Lower lobe of right lung (tissue), 2 donors: Measurements from ENCODE around the gene PRDM16. TPM values are rescaled to one million over a fixed set of nuclear protein-coding genes. Genes with fewer than 3 reads are reported as not detected.
"Not testable (repeated sequence)": the region's sequence is repeated elsewhere in the genome, so short reads cannot be mapped to it uniquely, and the experiment has no call there.

Source experiments
- ATAC-seq, 2 donors: fragments of 200-7000 bp; cut with Tn5 transposase; one replicate each; pipeline ENCODE4 v1.9.1; 2020 to 2022; ENCODE audit warnings: mild to moderate bottlenecking in 2 of 2, moderate library complexity in 2 of 2
- DNase-seq: peaks from one replicate; pipeline ENCODE4 v3.0.0-alpha.2; 2020
- H3K27ac ChIP-seq: fragments of 200-600 bp; one replicate; pipeline ENCODE4 v1.8.0; 2022
- H3K27me3 ChIP-seq: fragments of 200-600 bp; one replicate; pipeline ENCODE4 v1.8.0; 2022; ENCODE audit warnings: low read depth
- H3K36me3 ChIP-seq: fragments of 200-600 bp; one replicate; pipeline ENCODE4 v1.8.0; 2022; ENCODE audit warnings: mild to moderate bottlenecking
- H3K4me1 ChIP-seq: fragments of 200-600 bp; one replicate; pipeline ENCODE4 v1.8.0; 2022
- H3K4me3 ChIP-seq: fragments of 200-600 bp; one replicate; pipeline ENCODE4 v1.8.0; 2022; ENCODE audit warnings: mild to moderate bottlenecking
- H3K9me3 ChIP-seq: fragments of 200-600 bp; one replicate; pipeline ENCODE4 v1.8.0; 2022
- CTCF ChIP-seq: fragments of 200-600 bp; IDR thresholded peaks from one replicate; pipeline ENCODE4 v1.8.0; 2022; ENCODE audit warnings: antibody characterized with exemption, mild to moderate bottlenecking
- intact Hi-C: fragments of 100-400 bp; cut with DNase I; formaldehyde crosslinking; loops from one replicate; pipeline ENCODE4 v1.11.0; 2022
- total RNA-seq: library from RNA; stranded (reverse); fragmentation: NEBNext Ultra II Directional; extraction: Animal tissue kit (Norgen Biotek cat#: 25700); gene quantifications from one replicate; pipeline ENCODE4 v1.2.1, GENCODE V29; 2021
- donor health status: DM: no; HTN: yes; CAD: no; lungs with severe emphysema.

PRDM16 gene
- total RNA-seq, 1 donor from 2014 or later: 19.2 TPM

- intact Hi-C loops: no loop called here
- TF ChIP-seq CTCF: no peak
These were observed 213.8 kb downstream of the PRDM16 start for GRCh38 chr1:3282656-3283430.

GRCh38 chr1:3283849-3284248 is 214.8 kb downstream of the PRDM16 start:
- Histone ChIP-seq H3K27me3 (peaks cover 17% of the 10 kb centered on the region), H3K9me3 (no peaks in the 10 kb centered on the region), H3K36me3 (no peaks in the 10 kb centered on the region), H3K4me3 (no peak overlapping the region), H3K4me1 (no peaks in the 10 kb centered on the region), H3K27ac (no peak overlapping the region)
- intact Hi-C loops: no loop called here
- peak; percentile 57 to 84 for ATAC-seq
- TF ChIP-seq CTCF: peak; percentile 63
- DNase-seq: no peak

More at GRCh38 chr1:3282656-3283430, 213.8 kb downstream of the PRDM16 start:
- no peak overlapping the region for H3K4me3 ChIP-seq
- no peaks in the 10 kb centered on the region for H3K9me3 ChIP-seq
- DNase-seq: no peak
- no peaks in the 10 kb centered on the region for H3K4me1 ChIP-seq
- H3K27ac ChIP-seq: no peak overlapping the region
- H3K27me3 ChIP-seq: peaks cover 17% of the 10 kb centered on the region
- no peaks in the 10 kb centered on the region for H3K36me3 ChIP-seq
- ATAC-seq: no peak

- intact Hi-C loops: no loop called here
- DNase-seq: no peak
- no peaks in the 10 kb centered on the region for H3K36me3 ChIP-seq
- peaks cover 17% of the 10 kb centered on the region for H3K27me3 ChIP-seq
- H3K4me3 ChIP-seq: no peak overlapping the region
- no peaks in the 10 kb centered on the region for H3K4me1 ChIP-seq
- H3K27ac ChIP-seq: no peak overlapping the region
- no peak for ATAC-seq
- no peaks in the 10 kb centered on the region for H3K9me3 ChIP-seq
- no peak for TF ChIP-seq CTCF
These were observed 215.7 kb downstream of the PRDM16 start for GRCh38 chr1:3284691-3285090.

DNA sequence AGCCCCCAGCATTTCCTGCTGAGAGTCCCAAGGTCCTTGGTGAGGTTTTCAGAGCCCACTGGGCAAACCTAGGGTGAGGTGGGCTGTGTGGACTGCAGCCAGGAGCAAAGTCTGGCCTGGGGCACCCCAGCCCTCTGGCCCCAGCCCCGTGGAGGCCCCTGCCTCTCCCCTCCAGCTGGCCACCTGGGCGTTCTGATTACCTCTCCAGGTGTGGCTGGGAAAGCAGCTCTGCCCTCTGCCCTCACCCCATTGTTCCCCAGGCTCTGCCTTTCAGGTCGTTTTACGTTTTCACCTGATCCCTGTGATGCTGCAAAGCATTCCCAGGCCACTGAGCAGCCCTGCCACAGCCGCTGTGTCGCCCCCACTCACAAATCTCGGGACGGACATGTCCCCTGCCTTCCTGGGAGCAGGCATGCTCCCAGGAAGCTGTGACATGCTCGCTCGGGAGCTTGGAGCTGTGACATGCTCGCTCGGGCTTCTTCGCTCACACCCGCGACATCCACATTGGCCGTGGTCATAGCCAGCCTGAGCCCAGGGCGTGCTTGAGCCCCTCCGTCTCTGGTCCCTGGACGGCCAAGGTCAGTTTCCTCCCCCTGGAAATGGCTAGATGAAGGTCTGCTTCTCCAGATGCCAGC is 216.2 kb downstream of the PRDM16 start:
- H3K9me3 ChIP-seq: no peaks in the 10 kb centered on the region
- intact Hi-C loops: no loop called here
- DNase-seq (no peak), ATAC-seq (no peak)
- peaks cover 17% of the 10 kb centered on the region for H3K27me3 ChIP-seq
- no peaks in the 10 kb centered on the region for H3K36me3 ChIP-seq
- TF ChIP-seq CTCF: no peak
- H3K27ac ChIP-seq: no peak overlapping the region
- no peaks in the 10 kb centered on the region for H3K4me1 ChIP-seq
- no peak overlapping the region for H3K4me3 ChIP-seq

- H3K36me3 ChIP-seq, H3K4me1 ChIP-seq, H3K4me3 ChIP-seq, DNase-seq, ATAC-seq, H3K9me3 ChIP-seq, intact Hi-C loops, H3K27ac ChIP-seq: not testable (repeated sequence)
- peaks cover 17% of the 10 kb centered on the region for H3K27me3 ChIP-seq
These were observed 218.1 kb downstream of the PRDM16 start for GRCh38 chr1:3287095-3287494.

- intact Hi-C loops: no loop called here
- H3K9me3 ChIP-seq: no peaks in the 10 kb centered on the region
- ATAC-seq: no peak
- no peaks in the 10 kb centered on the region for H3K4me1 ChIP-seq
- peaks cover 17% of the 10 kb centered on the region for H3K27me3 ChIP-seq
- H3K4me3 ChIP-seq: no peak overlapping the region
- no peaks in the 10 kb centered on the region for H3K36me3 ChIP-seq
- no peak for TF ChIP-seq CTCF
- DNase-seq: no peak
- H3K27ac ChIP-seq: no peak overlapping the region
These were observed 218.7 kb downstream of the PRDM16 start for GRCh38 chr1:3287656-3288160.
